Hematopoietic multipotent progenitor cell treated with erythropoietin and hydrocortisone succinate and interleukin-3 and kit ligand, for 15 days (in vitro differentiated cells): ENCODE data around the gene MPHOSPH9.
"Not testable (repeated sequence)": the region's sequence is repeated elsewhere in the genome, so short reads cannot be mapped to it uniquely, and the experiment has no call there.

Source experiments
- DNase-seq: peaks from one replicate; pipeline ENCODE4 v3.0.0-alpha.2; 2015; ENCODE audit warnings: low spot score

The MPHOSPH9 gene

DNA sequence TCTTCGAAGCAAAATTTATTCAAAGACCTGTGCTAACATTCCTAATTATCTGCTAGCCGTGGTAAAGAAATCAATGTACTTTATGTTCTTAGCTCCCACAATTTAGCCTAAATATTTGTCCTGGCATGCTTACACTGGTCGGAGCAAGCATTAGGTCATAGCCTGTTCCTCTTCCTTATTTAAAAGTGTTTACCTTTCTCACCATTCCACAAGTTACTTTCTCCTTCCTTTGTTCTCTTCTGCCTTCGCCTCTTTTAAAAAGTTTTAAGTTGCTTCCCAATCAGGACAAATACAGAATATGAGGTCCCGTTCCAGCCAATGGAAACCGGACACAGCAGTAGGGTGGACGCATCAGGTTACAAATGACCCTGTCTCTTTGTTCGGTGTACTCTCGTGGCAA lies 27.1 kb upstream of the MPHOSPH9 start:
- DNase-seq = no peak

DNA sequence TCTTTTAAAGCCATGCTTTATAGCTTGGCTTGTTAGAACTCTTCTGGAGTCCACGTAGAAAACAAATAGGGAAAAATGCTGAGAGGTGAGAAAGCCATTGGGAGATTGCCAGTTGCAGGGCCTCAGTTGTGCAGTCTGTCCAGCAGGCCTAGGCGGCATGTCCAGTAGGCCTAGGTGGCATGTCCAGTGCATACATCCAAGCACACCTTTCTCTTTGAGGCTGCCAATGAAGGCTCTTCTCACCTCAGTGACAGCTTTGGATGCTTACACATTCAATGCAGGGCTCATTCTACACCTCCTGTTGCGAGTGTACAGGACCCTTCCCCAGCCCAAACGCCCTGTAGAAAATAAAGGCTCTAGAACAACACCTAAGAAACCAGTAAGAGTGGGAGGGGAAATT lies 25.7 kb upstream of the MPHOSPH9 start:
- no peak for DNase-seq

DNA sequence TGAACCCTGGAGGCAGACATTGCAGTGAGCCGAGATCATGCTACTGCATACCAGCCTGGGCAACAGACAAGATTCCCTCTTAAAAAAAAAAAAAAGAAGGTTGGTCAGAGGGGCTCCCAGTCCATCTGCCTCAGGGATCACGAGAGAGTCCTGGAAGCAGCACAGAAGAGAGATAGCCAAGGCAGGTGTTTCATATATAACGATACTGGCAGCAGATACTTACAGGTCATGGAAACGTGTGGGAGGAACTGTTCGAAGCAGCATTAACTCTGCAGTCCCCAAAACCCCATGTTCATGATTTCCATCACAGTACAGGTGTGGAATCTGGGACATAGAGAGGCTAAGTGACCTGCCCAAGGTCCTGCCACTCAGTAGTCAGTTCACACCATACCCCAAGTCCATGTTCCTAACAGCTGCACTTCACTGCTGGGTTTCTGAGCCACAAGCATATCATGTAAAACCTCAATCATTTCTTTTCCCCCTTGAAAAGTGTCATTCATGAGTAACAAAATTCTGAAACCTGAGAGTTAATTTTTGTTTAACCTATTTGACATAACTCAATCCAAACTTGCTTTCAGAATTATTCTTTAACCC lies 22.0 kb upstream of the MPHOSPH9 start:
- no peak for DNase-seq

DNA sequence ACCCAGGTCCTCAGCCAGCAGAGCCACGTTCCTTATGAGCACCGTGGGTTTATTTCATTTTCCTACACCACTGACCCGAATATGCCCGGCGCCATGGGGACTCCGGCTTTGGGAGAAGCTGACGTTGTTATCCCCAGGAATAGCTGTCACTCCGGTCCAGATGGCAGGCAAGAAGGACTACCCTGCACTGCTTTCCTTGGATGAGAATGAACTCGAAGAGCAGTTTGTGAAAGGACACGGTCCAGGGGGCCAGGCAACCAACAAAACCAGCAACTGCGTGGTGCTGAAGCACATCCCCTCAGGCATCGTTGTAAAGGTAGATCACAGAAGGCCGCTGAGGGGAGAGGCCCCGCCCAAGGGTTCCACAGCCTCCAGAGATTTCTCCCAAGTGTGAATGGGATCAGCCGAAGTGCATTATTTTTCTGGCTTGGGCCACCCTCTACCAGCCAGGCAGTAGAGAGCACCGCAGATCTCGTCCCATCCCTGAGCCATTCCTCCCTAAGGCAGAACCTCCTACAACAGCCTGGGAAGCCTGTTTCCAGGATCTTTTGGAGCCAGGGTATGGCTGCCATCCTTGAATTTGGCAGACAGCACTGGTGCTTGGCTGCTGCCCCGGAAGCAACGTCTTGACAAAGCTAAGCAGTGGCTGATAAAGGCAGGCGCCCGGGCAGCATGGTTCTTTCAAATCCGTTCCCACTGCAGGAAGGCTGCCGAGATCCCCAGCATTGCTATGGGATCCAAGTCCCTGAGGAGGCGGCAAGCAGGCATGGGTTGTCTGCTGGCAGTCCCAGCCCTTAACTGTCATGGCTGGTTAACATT lies 20.9 kb upstream of the MPHOSPH9 start:
- no peak for DNase-seq

DNA sequence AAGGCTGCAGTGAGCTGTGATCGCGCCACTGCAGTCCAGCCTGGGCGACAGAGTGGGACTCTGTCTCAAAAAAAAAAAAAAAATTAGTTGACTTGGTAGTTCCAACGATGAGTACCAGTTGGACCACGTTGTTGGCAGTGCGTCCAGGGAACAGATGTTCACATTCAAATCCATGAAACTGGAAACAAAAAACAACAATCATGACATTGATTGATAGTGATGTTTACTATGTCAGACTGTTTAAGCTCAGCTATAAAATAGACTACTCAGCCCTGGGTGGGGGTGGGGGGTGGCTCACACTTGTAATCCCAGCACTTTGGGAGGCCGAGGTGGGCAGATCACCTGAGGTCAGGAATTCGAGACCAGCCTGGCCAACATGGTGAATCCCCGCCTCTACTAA lies 19.4 kb upstream of the MPHOSPH9 start:
- not testable (repeated sequence) for DNase-seq

DNA sequence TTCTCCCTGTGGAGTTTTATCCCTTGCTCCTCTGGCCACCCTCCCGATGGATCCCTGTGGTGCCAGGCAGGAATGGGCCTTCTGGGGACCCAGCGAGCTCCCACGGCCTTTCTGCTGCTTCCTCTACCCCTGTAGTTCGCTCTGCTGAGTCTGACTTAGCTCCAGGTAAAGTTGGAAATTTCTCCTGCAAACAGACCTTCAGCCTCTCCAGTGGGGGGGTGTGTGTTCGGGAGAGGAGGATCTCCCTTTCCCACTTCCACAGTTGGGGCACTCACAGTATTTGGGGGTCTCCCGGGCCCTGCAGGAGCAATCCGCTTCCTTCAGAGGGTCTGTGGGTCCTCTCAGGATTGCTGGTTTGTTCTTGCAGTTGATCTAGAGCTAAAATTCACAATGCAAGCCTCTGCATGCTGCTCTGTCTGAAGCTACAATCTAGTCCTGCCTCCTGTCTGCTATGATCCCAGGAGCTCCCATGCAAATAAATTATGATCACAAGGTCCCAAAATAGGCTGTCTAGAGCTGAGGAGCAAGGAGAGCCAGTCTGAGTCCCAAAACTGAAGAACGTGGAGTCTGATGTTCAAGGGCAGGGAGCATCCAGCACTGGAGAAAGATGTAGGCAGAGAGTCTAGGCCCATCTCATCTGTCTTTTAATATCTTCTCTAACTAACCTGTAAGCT lies 18.6 kb upstream of the MPHOSPH9 start:
- DNase-seq = no peak

DNA sequence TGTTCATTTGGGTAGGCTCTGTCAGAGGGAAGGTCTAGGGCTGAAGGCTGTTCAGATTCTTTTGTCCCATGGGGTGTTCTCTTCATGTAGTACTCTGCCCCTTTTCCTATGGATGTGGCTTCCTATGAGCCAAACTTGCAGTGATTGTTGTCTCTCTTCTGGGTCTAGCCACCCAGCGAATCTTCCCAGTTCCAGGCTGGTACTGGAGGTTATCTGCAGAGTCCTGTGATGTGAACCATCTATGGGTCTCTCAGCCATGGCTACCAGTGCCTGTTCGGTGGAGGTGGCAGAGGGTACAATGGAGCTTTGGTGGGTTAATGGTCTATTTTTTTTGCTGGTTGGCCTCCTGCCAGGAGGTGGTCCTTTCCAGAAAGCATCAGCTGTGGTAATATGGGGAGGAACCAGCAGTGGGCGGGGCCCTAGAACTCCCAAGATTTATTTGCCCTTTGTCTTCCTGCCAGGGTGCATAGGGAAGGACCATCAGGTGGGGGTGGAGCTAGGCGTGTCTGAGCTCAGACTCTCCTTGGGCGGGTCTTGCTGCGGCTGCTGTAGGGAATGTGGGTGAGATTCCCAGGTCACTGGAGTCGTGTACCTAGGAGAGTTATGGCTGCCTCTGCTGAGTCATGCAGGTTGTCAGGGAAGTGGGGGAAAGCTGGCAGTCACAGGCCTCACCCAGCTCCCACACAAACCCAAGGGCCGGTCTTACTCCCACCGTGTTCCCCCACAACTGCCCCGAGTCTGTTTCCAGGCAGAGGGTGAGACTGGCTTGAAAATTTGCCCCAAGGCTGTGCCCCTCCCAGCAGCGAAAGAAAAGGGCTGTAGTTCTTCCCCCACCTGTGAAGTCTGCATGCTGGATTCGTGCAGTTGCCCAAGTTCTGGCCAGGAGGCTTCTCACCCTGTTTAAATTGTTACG lies 17.8 kb upstream of the MPHOSPH9 start:
- DNase-seq = no peak

DNA sequence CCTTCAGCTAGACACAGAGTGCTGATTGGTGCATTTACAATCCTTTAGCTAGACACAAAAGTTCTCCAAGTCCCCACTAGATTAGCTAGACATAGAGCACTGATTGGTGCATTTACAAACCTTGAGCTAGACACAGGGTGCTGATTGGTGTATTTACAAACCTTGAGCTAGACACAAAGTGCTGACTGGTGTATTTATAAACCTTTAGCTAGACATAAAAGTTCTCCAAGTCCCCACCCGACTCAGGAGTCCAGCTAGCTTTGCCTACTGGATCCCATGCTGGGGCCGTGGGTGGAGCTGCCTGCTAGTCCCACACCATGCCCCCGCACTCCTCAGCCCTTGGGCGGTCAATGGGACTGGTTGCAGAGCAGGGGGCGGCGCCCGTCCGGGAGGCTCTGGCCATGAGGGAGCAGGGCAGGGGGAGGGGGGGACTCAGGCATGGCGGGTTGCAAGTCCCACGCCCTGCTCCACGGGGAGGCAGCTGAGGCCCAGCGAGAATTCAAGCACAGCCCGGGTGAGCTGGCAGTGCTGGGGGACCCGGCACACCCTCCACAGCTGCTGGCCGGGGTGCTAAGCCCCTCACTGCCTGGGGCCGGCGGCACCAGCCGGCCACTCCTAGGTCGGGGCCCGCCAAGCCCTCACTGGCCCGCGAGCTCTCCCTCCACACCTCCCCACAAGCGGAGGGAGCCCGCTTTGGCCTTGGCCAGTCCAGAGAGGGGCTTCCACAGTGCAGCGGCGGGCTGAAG lies 16.2 kb upstream of the MPHOSPH9 start:
- not testable (repeated sequence) for DNase-seq

DNA sequence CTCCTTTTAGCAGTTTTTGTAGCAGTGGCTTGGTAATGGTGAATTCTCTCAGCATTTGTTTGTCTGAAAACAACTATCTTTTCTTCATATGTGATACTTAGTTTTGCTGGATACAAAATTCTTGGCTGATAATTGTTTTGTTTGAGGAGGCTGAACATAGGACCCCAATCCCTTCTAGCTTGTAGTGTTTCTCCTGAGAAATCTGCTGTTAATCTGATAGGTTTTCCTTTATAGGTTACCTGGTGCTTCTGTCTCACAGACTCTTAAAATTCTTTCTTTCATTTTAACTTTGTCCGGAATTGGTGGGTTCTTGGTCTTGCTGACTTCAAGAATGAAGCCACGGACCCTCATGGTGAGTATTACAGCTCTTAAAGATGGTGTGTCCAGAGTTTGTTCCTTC lies 15.2 kb upstream of the MPHOSPH9 start:
- DNase-seq = not testable (repeated sequence)

DNA sequence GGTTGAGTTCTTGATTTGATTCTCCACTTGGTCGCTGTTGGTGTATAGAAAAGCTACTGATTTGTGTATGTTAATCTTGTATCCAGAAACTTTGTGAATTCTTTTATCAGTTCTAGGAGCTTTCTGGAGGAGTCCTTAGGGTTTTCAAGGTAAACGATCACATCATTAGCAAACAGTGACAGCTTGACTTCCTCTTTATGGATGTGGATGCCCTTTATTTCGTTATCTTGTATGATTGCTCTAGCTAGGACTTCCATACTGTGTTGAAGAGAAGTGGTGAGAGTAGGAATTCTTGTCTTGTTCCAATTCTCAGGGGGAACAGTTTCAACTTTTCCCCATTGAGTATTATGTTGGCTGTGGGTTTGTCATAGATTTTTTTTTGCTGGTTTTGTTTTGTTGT lies 12.7 kb upstream of the MPHOSPH9 start:
- no peak for DNase-seq

DNA sequence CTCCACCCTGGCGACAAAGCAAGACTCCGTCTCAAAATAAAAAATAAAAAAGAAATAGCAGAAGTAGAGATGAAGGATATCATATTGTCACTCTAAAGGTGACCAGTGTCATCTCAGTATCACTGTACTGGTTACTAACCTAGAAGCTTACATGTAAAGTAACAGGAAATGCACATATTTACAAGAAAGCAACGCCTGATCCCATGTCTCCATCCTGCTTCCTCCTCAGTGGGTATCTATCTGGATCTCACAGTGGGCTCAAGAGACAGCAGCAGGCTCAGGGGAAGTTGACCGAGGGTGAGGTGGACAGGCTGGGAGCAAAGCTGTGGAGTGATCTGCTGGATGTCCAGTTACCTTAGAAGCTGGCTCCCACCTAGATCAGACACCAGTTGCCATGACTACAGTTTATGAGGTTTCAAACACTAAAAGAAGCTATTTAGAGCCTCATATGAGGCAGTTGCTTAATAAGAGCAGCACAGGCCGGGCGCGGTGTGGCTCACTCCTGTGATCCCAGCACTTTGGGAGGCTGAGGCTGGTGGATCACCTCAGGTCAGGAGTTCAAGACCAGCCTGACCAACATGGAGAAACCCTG lies 10.8 kb upstream of the MPHOSPH9 start:
- no peak for DNase-seq

DNA sequence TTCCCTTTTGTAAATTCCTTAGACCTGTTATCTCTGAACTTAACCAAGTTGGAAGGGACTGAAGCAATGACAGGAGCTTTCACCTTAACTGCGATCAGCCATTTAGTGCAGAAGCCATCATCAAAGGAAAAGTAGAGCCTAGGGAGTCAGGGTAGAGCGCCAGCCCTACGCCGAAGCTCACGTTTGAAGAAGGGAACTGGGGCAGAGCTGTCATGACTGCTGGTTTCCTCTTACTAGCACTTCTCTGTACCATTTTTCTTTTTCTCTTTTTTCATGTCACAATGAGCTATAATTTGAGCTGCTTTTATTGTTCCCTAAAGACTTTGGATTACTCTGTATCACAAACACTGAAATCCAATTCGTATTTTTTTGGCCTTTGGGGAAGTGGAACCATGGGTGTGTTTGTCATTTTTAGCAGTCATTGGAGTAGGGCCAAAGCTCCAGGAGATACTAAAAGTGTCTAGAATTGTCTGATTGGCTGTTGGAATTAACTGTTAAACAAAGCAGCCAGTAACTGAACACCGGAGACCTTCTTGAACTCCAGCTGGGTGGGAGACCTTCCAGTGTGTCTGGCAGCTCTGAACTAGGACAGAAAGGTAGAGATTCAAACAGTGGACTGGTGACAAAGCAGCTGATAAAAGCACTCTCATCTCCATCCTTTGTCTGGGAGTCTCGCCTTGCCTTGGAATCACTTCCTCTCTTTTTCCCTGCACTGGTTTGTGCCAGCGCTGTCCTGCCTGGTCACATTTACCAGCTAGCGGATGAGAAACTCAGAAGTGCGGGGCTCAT lies 9.4 kb upstream of the MPHOSPH9 start:
- DNase-seq = no peak

DNA sequence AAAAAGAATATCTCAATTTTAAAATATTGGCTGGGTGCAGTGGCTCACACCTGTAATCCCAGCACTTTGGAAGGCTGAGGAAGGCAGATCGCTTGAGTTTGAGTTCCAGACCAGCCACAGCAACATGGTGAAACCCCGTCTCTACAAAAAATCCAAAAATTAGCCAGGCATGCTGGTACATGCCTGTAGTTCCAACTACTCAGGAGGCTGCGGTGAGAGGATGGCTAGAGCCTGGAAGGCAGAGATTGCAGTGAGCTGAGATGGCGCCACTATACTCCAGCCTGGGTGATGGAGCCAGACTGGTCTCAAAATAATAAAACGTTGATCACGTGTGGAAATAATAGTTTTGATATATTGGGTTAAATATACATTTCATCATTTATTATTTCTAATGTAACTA lies 6.0 kb upstream of the MPHOSPH9 start:
- no peak for DNase-seq

DNA sequence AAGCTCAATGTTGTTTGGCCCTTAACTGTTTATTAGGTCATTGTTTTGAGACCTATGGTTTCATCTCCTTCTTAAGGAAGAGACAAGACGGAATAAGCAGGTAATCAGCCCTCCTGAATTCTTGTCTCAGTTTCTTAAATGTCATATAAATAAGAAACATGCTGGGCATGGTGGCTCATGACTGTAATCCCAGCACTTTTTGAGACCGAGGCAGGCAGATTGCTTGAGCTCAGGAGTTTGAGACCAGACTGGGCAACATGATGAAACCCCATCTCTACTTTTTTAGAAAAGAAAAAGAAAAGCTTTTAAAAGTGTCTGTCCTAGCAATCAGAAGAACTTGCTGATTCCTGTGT lies 5.4 kb upstream of the MPHOSPH9 start:
- no peak for DNase-seq

DNA sequence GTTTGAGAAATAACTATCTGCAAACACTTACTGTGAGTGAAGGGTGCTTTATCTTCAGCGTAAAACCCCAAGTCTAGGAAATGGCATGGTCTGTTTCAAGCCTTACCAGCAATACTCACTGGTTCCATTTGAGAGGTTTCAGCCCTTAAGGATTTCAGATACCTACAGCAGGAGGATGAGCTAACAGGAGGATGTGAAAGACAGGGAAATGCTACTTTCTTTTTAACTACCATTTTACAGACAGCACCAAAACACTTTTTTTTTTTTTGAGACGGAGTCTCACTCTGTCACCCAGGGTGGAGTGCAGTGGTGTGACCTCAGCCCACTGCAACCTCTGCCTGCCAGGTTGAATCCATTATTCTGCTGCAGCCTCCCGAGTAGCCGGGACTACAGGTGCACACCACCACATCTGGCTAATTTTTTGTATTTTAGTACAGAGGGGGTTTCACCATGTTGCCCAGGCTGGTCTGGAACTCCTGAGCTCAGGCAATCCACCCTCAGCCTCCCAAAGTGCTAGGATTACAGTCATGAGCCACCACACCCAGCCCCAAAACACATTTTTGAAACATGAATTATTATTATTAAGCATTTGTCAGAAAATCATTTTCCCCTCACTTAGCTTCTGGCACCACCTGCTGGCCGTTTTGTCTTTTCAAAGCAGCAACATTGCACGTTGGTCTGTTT lies 4.8 kb upstream of the MPHOSPH9 start:
- DNase-seq = peak; percentile 71

DNA sequence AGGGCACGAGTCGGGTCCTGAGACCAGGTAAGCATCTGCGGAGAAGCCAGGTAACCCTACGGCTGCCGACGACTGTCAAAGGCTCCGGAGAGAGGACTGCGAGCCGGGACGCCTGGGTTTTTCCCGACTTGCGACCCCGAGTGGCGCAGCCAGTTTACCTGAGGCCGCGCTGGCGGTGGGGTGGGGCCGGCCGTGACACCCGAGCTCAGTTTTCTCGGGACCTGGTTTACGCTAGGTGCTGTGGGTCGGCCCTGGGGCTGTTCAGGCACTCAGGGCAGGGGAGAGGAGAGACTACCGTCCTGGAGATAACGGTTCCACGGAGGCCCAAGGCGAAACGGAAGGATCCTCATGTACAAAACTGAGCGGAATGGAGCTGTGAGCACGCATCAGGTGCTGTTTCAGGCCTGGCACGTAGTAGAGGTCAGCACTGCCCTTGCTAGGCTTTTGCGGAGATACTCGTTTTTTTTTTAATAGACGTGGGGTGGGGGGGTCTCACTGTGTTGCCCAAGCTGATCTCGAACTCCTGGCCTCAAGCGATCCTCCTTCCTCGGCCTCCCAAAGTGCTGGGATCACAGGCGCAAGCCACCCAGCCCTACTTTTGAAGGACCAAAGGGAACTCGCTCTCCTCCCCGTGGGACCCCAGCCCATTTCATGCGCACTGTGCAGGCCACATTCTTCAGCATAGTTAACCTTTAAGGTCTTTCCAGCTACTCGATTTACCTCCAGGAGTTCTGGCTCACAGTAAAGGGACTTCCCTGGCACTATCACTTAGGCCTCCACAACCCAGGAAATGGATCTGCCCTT lies 766 bp upstream of the MPHOSPH9 start:
- no peak for DNase-seq

DNA sequence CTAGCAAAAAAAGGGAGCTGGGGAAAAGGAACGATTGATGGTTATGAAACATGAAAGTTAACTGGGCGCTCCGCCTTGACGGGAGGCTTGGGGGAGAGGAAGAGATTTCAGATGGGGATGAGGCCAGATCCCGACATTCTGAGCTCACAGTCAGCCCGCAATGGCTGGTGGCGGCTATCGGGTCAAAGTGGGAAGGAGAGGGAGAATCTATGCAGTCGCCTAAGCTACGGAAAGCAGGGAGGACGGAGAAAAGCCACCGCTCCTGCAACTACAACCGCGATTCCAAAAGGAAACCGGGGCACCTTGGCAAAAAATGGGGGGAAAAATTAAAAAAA lies 502 bp downstream of the MPHOSPH9 start:
- no peak for DNase-seq

DNA sequence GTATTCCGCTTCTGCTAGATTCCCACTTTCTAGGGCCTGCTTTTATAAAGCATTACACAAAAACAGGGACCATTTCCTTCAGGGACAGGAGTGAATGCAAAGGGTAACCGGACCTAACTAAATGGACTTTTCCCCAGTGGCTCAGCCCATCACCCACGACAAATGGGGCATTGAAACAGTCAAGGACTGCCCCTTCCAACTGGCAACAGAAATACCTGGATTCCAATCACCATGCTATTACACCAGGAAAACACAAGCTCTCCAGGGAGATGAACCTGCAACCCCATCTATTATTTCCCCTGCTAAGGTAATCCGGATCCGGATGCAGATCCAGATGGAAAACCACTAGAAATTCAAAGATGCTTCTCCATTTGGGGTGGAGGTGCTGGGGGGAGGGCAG lies 1.0 kb downstream of the MPHOSPH9 start:
- DNase-seq = no peak

DNA sequence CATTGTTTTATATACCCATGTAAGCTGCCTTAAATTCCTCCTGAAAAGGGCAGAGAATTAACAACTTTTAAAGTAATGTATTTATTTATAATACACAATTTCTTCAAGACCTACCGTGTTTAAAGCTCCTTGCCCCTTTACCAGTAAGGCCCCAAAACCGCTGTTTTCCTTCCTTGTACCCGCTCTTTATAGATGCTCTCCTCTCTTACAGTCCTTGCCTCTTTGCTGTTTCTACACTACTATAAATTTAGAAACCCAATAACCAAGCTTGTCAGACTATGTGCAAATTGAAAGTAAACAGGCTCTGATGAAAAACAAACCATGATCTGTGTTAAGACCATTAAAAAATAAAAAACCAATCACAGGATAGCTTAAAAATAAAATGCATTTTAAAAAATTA lies 3.9 kb downstream of the MPHOSPH9 start:
- DNase-seq = no peak
